ENCODE data around the gene STX10. TPM values are rescaled to one million over a fixed set of nuclear protein-coding genes. Genes with fewer than 3 reads are reported as not detected.

Gene STX10
- total and polyA plus RNA-seq, 9 of the 15 experiments (the other 6 are each of a cell fraction or from before 2014, with no cell fraction given) = 0.51 to 66.3 (median 31.0) TPM

GRCh38 chr19:13099073-13099999 is 50.8 kb downstream of the STX10 start (continued):
- TF ChIP-seq, protein P1, sequence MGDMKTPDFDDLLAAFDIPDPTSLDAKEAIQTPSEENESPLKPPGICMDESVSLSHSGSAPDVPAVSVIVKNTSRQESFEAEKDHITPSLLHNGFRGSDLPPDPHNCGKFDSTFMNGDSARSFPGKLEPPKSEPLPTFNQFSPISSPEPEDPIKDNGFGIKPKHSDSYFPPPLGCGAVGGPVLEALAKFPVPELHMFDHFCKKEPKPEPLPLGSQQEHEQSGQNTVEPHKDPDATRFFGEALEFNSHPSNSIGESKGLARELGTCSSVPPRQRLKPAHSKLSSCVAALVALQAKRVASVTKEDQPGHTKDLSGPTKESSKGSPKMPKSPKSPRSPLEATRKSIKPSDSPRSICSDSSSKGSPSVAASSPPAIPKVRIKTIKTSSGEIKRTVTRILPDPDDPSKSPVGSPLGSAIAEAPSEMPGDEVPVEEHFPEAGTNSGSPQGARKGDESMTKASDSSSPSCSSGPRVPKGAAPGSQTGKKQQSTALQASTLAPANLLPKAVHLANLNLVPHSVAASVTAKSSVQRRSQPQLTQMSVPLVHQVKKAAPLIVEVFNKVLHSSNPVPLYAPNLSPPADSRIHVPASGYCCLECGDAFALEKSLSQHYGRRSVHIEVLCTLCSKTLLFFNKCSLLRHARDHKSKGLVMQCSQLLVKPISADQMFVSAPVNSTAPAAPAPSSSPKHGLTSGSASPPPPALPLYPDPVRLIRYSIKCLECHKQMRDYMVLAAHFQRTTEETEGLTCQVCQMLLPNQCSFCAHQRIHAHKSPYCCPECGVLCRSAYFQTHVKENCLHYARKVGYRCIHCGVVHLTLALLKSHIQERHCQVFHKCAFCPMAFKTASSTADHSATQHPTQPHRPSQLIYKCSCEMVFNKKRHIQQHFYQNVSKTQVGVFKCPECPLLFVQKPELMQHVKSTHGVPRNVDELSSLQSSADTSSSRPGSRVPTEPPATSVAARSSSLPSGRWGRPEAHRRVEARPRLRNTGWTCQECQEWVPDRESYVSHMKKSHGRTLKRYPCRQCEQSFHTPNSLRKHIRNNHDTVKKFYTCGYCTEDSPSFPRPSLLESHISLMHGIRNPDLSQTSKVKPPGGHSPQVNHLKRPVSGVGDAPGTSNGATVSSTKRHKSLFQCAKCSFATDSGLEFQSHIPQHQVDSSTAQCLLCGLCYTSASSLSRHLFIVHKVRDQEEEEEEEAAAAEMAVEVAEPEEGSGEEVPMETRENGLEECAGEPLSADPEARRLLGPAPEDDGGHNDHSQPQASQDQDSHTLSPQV (IDR thresholded peaks at IDR 0.05) = peak; percentile 96
- TF ChIP-seq HOXB6 (CRISPR knock-in tag; IDR thresholded peaks at IDR 0.05; ENCODE audit: borderline replicate concordance) = no peak; the same call in 1 of the 2 replicates
- no peak for TF ChIP-seq NFYB (IDR thresholded peaks at IDR 0.05; ENCODE audit: extremely low read depth, insufficient read length)
- TF ChIP-seq XRCC4 (IDR thresholded peaks at IDR 0.05; ENCODE audit: extremely low read depth, insufficient read depth, insufficient read length) = no peak
- TF ChIP-seq ELF1 (tag; IDR thresholded peaks at IDR 0.05) = peak; percentile 79
- TF ChIP-seq ZNF282 (CRISPR knock-in tag; IDR thresholded peaks at IDR 0.05) = peak; percentile 72; the same call in 1 of the 2 replicates
- peak in 1 of 2 experiments; percentile 92; a peak in 2 of 4 replicates for TF ChIP-seq NONO (IDR thresholded peaks at IDR 0.05; ENCODE audit: low read depth in 2 of 2, low read length in 1 of 2)
- no peak for TF ChIP-seq EHMT2 (IDR thresholded peaks at IDR 0.05)
- no peak for TF ChIP-seq GTF2E2 (tag; IDR thresholded peaks at IDR 0.05)
- TF ChIP-seq ZNF589 (CRISPR knock-in tag; IDR thresholded peaks at IDR 0.05; ENCODE audit: low read depth) = peak; percentile 70
- peak; percentile 29; the same call in 1 of the 2 replicates for TF ChIP-seq ZKSCAN8 (CRISPR knock-in tag; IDR thresholded peaks at IDR 0.05)
- TF ChIP-seq SMAD2 (IDR thresholded peaks at IDR 0.05; ENCODE audit: low read depth, low read length) = no peak
- TF ChIP-seq ATF1 (CRISPR knock-in tag; IDR thresholded peaks at IDR 0.05) = no peak
- TF ChIP-seq ATF1 (tag; IDR thresholded peaks at IDR 0.05) = peak; percentile 52; the same call in 1 of the 2 replicates
- peak; percentile 75 for TF ChIP-seq ZBTB7A (IDR thresholded peaks at IDR 0.05; ENCODE audit: borderline replicate concordance, control insufficient read depth, low read depth, low read length)
- TF ChIP-seq ZKSCAN3 (CRISPR knock-in tag; IDR thresholded peaks at IDR 0.05) = no peak
- TF ChIP-seq ELF2 (CRISPR knock-in tag; IDR thresholded peaks at IDR 0.05) = no peak
- TF ChIP-seq TGIF2 (CRISPR knock-in tag; IDR thresholded peaks at IDR 0.05) = no peak
- no peak for TF ChIP-seq ZNF436 (CRISPR knock-in tag; IDR thresholded peaks at IDR 0.05)
- TF ChIP-seq FUS (optimal IDR thresholded peaks at IDR 0.05; ENCODE audit: low read depth, low read length) = no peak
- no peak for TF ChIP-seq TOE1 (IDR thresholded peaks at IDR 0.05; ENCODE audit: borderline replicate concordance)
- TF ChIP-seq TOE1 (CRISPR knock-in tag; IDR thresholded peaks at IDR 0.05; ENCODE audit: borderline replicate concordance, low read depth) = 0 out of 2 replicates have a peak, but pooled peaks have one; percentile 17
- TF ChIP-seq GABPB2 (CRISPR knock-in tag; conservative IDR thresholded peaks at IDR 0.05) = no peak
- no peak for TF ChIP-seq ZNF695 (CRISPR knock-in tag; IDR thresholded peaks at IDR 0.05)

Data from K562 (cell line).